Panc1 (cell line): Measurements from ENCODE around the gene PDP2. TPM values are rescaled to one million over a fixed set of nuclear protein-coding genes. Genes with fewer than 3 reads are reported as not detected.
A peak's percentile ranks its signal among the peaks of the same experiment; 100 is the strongest.

Experiments
- ATAC-seq: fragments of 200-7000 bp; cut with Tn5 transposase; 2 replicates; pipeline ENCODE4 v1.9.1; 2020; ENCODE audit warnings: mild to moderate bottlenecking, moderate library complexity
- BruUV-seq: library from RNA; stranded (reverse); fragments of 400-500 nt; replicated peaks from 2 replicates; lab custom pipeline; 2021; lab: Mats Ljungman, UMichigan
- CTCF ChIA-PET: fragments of 300-600 bp; sonication (Branson Sonifier 250); formaldehyde crosslinking; loops from one replicate; lab custom pipeline; 2022; ENCODE audit warnings: antibody characterized with exemption; lab: Charles Lee
- POLR2A ChIA-PET: fragments of 300-600 bp; sonication (Branson Sonifier 250); formaldehyde crosslinking; loops from one replicate; lab custom pipeline; 2022; ENCODE audit warnings: antibody characterized with exemption; lab: Charles Lee
- DNase-seq: peaks from one replicate; pipeline ENCODE4 v3.0.0-alpha.2; 2010; ENCODE audit warnings: low read depth, low spot score
- H3K27ac ChIP-seq: 2 replicates; pipeline ENCODE4 v1.5.1; 2011; ENCODE audit warnings: mild to moderate bottlenecking, low read length, inconsistent platforms
- H3K27me3 ChIP-seq: fragments of 200-500 bp; sonication (Bioruptor generic); 2 replicates; pipeline ENCODE4 v1.6.0; 2014; ENCODE audit warnings: low read length, inconsistent platforms; ENCODE audit not compliant: control insufficient read depth, insufficient read depth
- H3K36me3 ChIP-seq: fragments of 200-500 bp; sonication (Bioruptor generic); 2 replicates; pipeline ENCODE4 v1.5.1; 2014; ENCODE audit warnings: inconsistent platforms, mild to moderate bottlenecking, low read length, moderate library complexity; ENCODE audit not compliant: control insufficient read depth, insufficient read depth
- H3K4me1 ChIP-seq: 2 replicates; pipeline ENCODE4 v1.5.1; 2011; ENCODE audit warnings: inconsistent platforms, mild to moderate bottlenecking, low read length, moderate library complexity; ENCODE audit not compliant: control insufficient read depth, insufficient read depth
- H3K4me3 ChIP-seq, 2 experiments: 2 replicates each; pipeline ENCODE4 v1.5.1; 2011 to 2012; ENCODE audit warnings: low read depth in 2 of 2, low read length in 2 of 2, mild to moderate bottlenecking in 2 of 2, inconsistent platforms in 1 of 2, moderate library complexity in 1 of 2
- H3K9me3 ChIP-seq: fragments of 200-500 bp; sonication (Bioruptor generic); 2 replicates; pipeline ENCODE4 v1.5.1; 2014; ENCODE audit warnings: low read depth, mild to moderate bottlenecking, inconsistent platforms, low read length, moderate library complexity; ENCODE audit not compliant: control insufficient read depth, insufficient read depth
- CTCF ChIP-seq: fragments of 450-650 bp; IDR thresholded peaks from 2 replicates; pipeline ENCODE4 v1.5.1; 2017; ENCODE audit warnings: mild to moderate bottlenecking
- POLR2AphosphoS5 ChIP-seq: IDR thresholded peaks from 2 replicates; pipeline ENCODE4 v1.6.1; 2012; ENCODE audit warnings: mild to moderate bottlenecking, low read depth, low read length, moderate library complexity
- REST ChIP-seq, 2 experiments: IDR thresholded peaks; 2 replicates each; pipeline ENCODE4 v1.6.1; 2011 to 2012; ENCODE audit warnings: low read depth in 2 of 2, control low read depth in 1 of 2, low read length in 1 of 2, mild to moderate bottlenecking in 1 of 2, moderate library complexity in 1 of 2; ENCODE audit not compliant: insufficient read depth in 1 of 2
- SIN3A ChIP-seq: IDR thresholded peaks from 2 replicates; pipeline ENCODE4 v1.6.1; 2012; ENCODE audit warnings: low read depth, mild to moderate bottlenecking, low read length, moderate library complexity, borderline replicate concordance; ENCODE audit not compliant: insufficient read depth
- TCF7L2 ChIP-seq: IDR thresholded peaks from 2 replicates; pipeline ENCODE4 v1.6.1; 2011; ENCODE audit warnings: mild to moderate bottlenecking, low read depth, low read length, inconsistent platforms
- in situ Hi-C: cut with HindIII; loops from 2 replicates; pipeline ENCODE4 v1.10.0; 2016; ENCODE audit warnings: low sequenced_read_pairs, low pct_unique_long_range_greater_than_20kb
- intact Hi-C: fragments of 100-400 bp; cut with micrococcal nuclease; formaldehyde crosslinking; loops from one replicate; pipeline ENCODE4 v1.10.0; 2022; ENCODE audit not compliant: unreplicated experiment
- total RNA-seq: library from RNA; stranded (reverse); gene quantifications from one replicate; pipeline ENCODE4 v1.2.1, GENCODE V29; 2021; ENCODE audit not compliant: unreplicated experiment

PDP2 gene
- total RNA-seq, 1 experiment from 2014 or later, result 15.9 TPM

- POLR2A ChIA-PET, result no interaction called here
- H3K9me3 ChIP-seq, result no peaks in the 10 kb centered on the region
- H3K27ac ChIP-seq, result peak overlapping the region; percentile 88
- CTCF ChIA-PET, result no interaction called here
- intact Hi-C loops (no loop called here), in situ Hi-C loops (no loop called here)
- peaks cover 8% of the 10 kb centered on the region; the same call in 1 of the 2 replicates for H3K36me3 ChIP-seq
- H3K27me3 ChIP-seq, result no peaks in the 10 kb centered on the region
- peak overlapping the region; percentile 83 to 95 for H3K4me3 ChIP-seq
- DNase-seq (no peak), ATAC-seq (peak; percentile 17; the same call in 1 of the 2 replicates)
- no TSS peak for BruUV-seq
- TF ChIP-seq REST (IDR thresholded peaks at IDR 0.05; ENCODE audit: insufficient read depth in 1 of 2, low read depth in 2 of 2, low read length in 1 of 2) (no peak), CTCF (no peak), SIN3A (no peak), POLR2AphosphoS5 (no peak), TCF7L2 (no peak)
- H3K4me1 ChIP-seq, result peaks cover 3% of the 10 kb centered on the region
Observed at GRCh38 chr16:66933776-66934137, 53.4 kb downstream of the PDP2 start.

GRCh38 chr16:66934138-66934838, 54.0 kb downstream of the PDP2 start, which contains the start of gene CIAO2B:
Gene CIAO2B (minus strand): TSS chr16:66934402. CDS start chr16:66934364, 38 bp downstream.
- POLR2A ChIA-PET, result no interaction called here
- TSS peak; percentile 84 for BruUV-seq
- Histone ChIP-seq H3K36me3 (peaks cover 8% of the 10 kb centered on the region; the same call in 1 of the 2 replicates), H3K27me3 (no peaks in the 10 kb centered on the region), H3K4me1 (peaks cover 3% of the 10 kb centered on the region), H3K27ac (peak within 1 kb of the TSS; percentile 88), H3K9me3 (no peaks in the 10 kb centered on the region), H3K4me3 (peak within 1 kb of the TSS; percentile 83 to 95)
- ATAC-seq (peak; percentile 90), DNase-seq (no peak)
- in situ Hi-C loops (no loop called here), intact Hi-C loops (no loop called here)
- CTCF ChIA-PET, result no interaction called here
- TF ChIP-seq REST (IDR thresholded peaks at IDR 0.05; ENCODE audit: insufficient read depth in 1 of 2, low read depth in 2 of 2, low read length in 1 of 2), result peak in 1 of 2 experiments; percentile 61; a peak in 1 of 4 replicates
- TF ChIP-seq SIN3A, result peak; percentile 64; the same call in 1 of the 2 replicates
- peak; percentile 76 for TF ChIP-seq POLR2AphosphoS5
- no peak for TF ChIP-seq CTCF
